Tibial artery (tissue), 4 donors: ENCODE measurements around the gene UBR4.
A peak's percentile ranks its signal among the peaks of the same experiment; 100 is the strongest.

Source experiments
- DNase-seq, 2 donors: peaks; one replicate each; pipeline ENCODE4 v3.0.0-alpha.2; 2019
- H3K27ac ChIP-seq, 2 donors: fragments of 200-600 bp; sonication (generic) in 1 of 2; 1 replicate in 1 of 2; 2 replicates in 1 of 2; pipeline ENCODE4 v1.5.1; 2018 to 2019; ENCODE audit warnings: mild to moderate bottlenecking in 1 of 2
- H3K27me3 ChIP-seq, 2 donors: fragments of 200-600 bp; sonication (generic) in 1 of 2; one replicate each; pipeline versions ENCODE4 v1.5.1 to v1.6.0; 2016 to 2019
- H3K36me3 ChIP-seq, 3 donors: fragments of 200-600 bp; sonication (generic) in 2 of 3; one replicate each; pipeline ENCODE4 v1.5.1; 2016 to 2019; ENCODE audit warnings: mild to moderate bottlenecking in 2 of 3
- H3K4me1 ChIP-seq, 4 donors: fragments of 200-600 bp; sonication (generic) in 2 of 4; 1 replicate in 3 of 4; 2 replicates in 1 of 4; pipeline ENCODE4 v1.5.1; 2016 to 2019
- H3K4me3 ChIP-seq, 2 donors: fragments of 200-600 bp; sonication (generic) in 1 of 2; 1 replicate in 1 of 2; 2 replicates in 1 of 2; pipeline ENCODE4 v1.5.1; 2018 to 2019; ENCODE audit warnings: mild to moderate bottlenecking in 2 of 2
- H3K9me3 ChIP-seq, 3 donors: fragments of 200-600 bp; sonication (generic) in 1 of 3; one replicate each; pipeline ENCODE4 v1.5.1; 2016 to 2019
- CTCF ChIP-seq, 2 experiments: fragments of 200-600 bp in 1 of 2; fragments of 450-650 bp in 1 of 2; IDR thresholded peaks; one replicate each; pipeline ENCODE4 v1.5.1; 2017 to 2019; ENCODE audit warnings: antibody characterized with exemption in 2 of 2, mild to moderate bottlenecking in 1 of 2, moderate library complexity in 1 of 2
- intact Hi-C: fragments of 100-400 bp; cut with DNase I; formaldehyde crosslinking; loops from one replicate; pipeline ENCODE4 v1.15.0; 2023; ENCODE audit warnings: low total_unique reads

The UBR4 gene

GRCh38 chr1:19045898-19046880 is 163.9 kb downstream of the UBR4 start:
- peaks cover 0 to 55% of the 10 kb centered on the region in 2 donors for H3K27me3 ChIP-seq
- no peak overlapping the region for H3K4me3 ChIP-seq
- TF ChIP-seq CTCF (IDR thresholded peaks at IDR 0.05): no peak
- H3K27ac ChIP-seq: no peak overlapping the region
- H3K9me3 ChIP-seq: no peaks in the 10 kb centered on the region
- no peaks in the 10 kb centered on the region for H3K4me1 ChIP-seq
- no peaks in the 10 kb centered on the region for H3K36me3 ChIP-seq
- DNase-seq: no peak
- intact Hi-C loops: no loop called here

- H3K36me3 ChIP-seq: no peaks in the 10 kb centered on the region
- no peak overlapping the region for H3K27ac ChIP-seq
- TF ChIP-seq CTCF (IDR thresholded peaks at IDR 0.05): no peak
- H3K4me1 ChIP-seq: no peaks in the 10 kb centered on the region
- no peak overlapping the region for H3K4me3 ChIP-seq
- intact Hi-C loops: no loop called here
- peaks cover 0 to 55% of the 10 kb centered on the region in 2 donors for H3K27me3 ChIP-seq
- no peak for DNase-seq
- no peaks in the 10 kb centered on the region for H3K9me3 ChIP-seq
Observed at GRCh38 chr1:19044975-19045831, 164.9 kb downstream of the UBR4 start.

- Histone ChIP-seq H3K9me3 (no peaks in the 10 kb centered on the region), H3K4me3 (no peak overlapping the region), H3K36me3 (no peaks in the 10 kb centered on the region), H3K27me3 (peaks cover 0 to 53% of the 10 kb centered on the region in 2 donors), H3K27ac (no peak overlapping the region), H3K4me1 (no peaks in the 10 kb centered on the region)
- TF ChIP-seq CTCF (IDR thresholded peaks at IDR 0.05): no peak
- DNase-seq: peak; percentile 9 to 25
- intact Hi-C loops: no loop called here
Observed at GRCh38 chr1:19044471-19044870, 165.6 kb downstream of the UBR4 start.

- Histone ChIP-seq H3K4me3 (no peak overlapping the region), H3K4me1 (no peaks in the 10 kb centered on the region), H3K27me3 (peaks cover 0 to 50% of the 10 kb centered on the region in 2 donors), H3K36me3 (no peaks in the 10 kb centered on the region), H3K9me3 (no peaks in the 10 kb centered on the region), H3K27ac (no peak overlapping the region)
- DNase-seq: peak; percentile 10 to 31
- no peak for TF ChIP-seq CTCF (IDR thresholded peaks at IDR 0.05)
- intact Hi-C loops: no loop called here
Observed at GRCh38 chr1:19043579-19044443, 166.3 kb downstream of the UBR4 start.
